ENCODE data around the gene HAPLN1.
"Not testable (repeated sequence)": the region's sequence is repeated elsewhere in the genome, so short reads cannot be mapped to it uniquely, and the experiment has no call there.

The HAPLN1 gene

DNA sequence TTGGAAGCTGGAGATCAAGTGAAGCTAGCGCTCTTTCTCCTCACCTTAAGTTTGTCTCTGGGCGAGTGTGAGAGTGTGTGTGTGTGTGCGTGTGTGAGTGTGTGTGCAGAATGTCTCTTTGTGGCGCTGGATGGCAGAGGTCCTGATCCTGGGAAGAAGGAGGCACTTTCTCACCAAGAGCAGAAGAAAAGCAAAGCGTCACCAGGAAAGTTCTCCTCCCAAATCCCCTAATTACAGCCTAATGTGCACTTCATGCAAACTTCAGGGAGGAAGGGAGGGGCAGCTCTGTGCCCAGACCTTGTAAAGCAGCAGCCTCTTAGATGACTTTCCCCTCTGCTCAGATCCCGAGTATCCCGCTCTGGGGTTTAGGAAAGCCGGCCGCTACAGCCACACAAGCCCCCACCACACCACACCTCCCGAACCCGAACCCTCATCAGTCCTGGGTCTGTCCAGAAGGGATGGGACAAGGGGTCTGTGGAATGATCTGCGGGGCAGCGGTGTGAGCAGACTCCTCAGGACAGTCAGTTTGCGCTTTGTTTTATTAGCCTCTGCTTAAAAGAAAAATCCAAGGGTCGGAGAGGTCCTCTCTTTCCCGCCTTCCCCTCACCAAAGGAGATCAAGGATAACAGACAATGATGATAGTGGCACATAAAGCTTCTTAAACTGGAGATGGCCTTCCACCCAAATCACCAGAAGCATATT, at the start of gene HAPLN1:
TSS of gene HAPLN1 (minus strand) at position 20 of the 702 bp plus-strand sequence. CDS start 47,332 bp downstream, outside the sequence.
- DNase-seq: no peak

GRCh38 chr5:83767409-83767992, 46.8 kb upstream of the HAPLN1 start:
- DNase-seq: no peak

DNA sequence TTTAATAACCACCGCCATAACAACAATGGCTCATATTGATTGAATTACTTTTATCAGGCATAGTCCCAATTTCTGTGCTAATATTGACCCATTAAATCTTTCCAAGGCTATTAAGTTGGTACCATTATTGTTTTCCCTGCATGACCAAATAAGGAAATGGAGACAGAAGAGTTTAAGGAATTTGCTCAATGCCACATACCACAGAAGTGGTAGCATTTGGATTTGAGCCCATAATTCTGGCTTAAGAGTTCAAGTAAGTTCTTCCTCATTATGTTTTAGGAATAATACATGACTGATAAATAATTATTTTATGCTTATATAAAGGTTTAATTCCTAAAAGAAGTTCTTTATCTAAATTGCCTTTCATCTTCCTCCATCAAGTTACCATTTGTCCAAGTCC, 43.4 kb upstream of the HAPLN1 start:
- no peak for DNase-seq

GRCh38 chr5:83760579-83760978, 39.9 kb upstream of the HAPLN1 start:
- no peak for DNase-seq

GRCh38 chr5:83752700-83753099, 32.0 kb upstream of the HAPLN1 start:
- DNase-seq: no peak

DNA sequence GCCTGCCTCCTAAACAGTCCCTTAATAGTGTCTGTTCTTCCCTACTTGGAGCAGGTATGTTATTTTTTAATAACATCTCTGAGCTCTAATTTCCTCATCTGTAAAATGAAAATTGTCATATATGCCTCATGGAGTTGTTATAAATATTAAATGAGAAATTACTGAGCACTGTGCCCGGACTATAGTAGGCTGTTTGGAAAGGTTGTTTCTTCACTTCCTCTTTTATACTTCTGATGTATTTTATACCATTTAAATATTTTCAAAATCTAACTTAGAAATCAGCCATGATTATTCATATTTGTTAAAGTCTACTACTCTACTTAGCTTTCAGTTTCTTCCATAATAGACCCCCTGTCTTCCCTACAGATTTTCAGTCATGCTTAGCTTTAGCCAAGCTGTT, 30.5 kb upstream of the HAPLN1 start:
- peak; percentile 10 to 28 for DNase-seq

DNA sequence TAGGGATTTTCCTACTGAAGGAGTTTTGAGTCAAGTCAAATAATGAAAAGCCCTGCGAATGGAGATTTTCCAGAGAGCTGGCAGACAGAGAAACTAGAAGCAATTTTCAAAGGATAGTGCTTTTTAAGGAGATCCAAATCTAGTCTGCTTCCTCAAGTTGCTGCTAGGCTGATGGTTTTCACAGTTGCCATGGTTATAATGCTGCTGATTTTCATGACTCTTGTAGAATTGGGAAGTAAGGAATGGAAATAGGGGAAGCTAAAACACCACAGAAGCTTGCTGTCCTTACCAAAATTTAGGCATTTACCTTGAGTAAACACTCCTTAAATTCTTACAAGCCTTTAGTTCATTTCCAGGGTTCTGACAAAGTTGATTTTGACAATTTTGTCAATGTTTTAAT, 30.1 kb upstream of the HAPLN1 start:
- DNase-seq: peak; percentile 35 to 56

GRCh38 chr5:83745816-83746215, 25.2 kb upstream of the HAPLN1 start:
- DNase-seq: no peak

DNA sequence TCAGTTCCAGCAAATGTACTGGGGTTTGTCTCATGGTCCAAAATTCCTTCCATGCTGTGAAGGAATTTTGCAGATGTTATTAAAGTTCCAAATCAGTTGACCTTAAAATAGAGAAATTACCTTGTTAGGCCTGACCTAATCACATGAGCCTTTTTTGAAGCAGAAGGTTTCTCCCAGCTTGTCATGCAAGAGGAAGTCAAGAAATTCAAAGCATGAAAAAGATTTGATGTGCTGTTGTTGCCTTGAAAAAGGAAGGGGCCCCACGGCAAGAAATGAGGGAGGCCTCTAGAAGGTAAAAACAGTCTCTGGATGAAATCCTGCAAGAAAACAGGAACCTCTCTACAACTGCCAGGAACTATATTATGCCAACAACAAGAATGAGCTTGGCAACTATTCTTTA, 24.2 kb upstream of the HAPLN1 start:
- DNase-seq: peak; percentile 3

GRCh38 chr5:83742089-83742488, 21.4 kb upstream of the HAPLN1 start:
- no peak for DNase-seq

DNA sequence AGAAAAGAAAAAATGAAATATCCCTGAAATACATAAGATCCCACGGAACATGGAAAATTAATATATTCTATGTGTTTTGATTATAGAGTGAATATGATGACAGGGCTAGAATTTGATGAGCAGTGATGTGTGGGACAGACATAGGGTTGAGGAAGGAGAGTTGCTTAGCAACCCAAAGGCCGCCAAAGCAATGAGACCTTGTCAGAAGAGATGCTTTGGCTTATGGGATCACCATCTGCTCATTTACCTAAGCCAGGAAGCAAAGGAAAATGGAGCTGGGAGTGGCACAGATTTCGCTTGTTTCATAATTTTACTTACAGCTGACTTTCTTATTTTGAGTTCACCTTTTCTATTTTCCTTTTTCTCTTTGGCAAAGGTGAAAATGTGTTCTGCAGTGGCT, 20.9 kb upstream of the HAPLN1 start:
- no peak for DNase-seq

- DNase-seq: no peak
Observed at GRCh38 chr5:83740741-83741140, 20.1 kb upstream of the HAPLN1 start.

- DNase-seq: not testable (repeated sequence)
Observed at GRCh38 chr5:83736169-83736568, 15.5 kb upstream of the HAPLN1 start.

DNA sequence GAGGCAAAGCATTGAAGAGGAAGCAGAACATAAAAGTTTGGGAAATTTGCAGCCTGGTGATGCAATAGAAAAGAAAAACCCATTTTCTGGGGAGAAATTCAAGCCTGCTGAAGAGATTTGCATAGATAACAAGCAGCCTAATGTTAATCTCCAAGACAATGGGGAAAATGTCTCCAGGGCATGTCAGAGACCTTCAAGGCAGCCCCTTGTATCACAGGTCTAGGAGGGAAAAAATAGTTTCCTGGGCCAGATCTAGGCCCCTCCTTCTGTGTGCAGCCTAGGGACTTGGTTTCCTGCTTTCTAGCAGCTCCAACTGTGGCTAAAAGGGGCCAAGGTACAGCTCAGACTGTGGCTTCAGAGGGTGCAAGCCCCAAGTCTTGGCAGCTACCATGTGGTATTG, 14.4 kb upstream of the HAPLN1 start:
- not testable (repeated sequence) for DNase-seq

GRCh38 chr5:83731638-83732037, 11.0 kb upstream of the HAPLN1 start:
- peak; percentile 13 to 31 for DNase-seq

GRCh38 chr5:83729362-83729761, 8.7 kb upstream of the HAPLN1 start:
- DNase-seq: no peak

GRCh38 chr5:83726912-83727311, 6.3 kb upstream of the HAPLN1 start:
- no peak for DNase-seq

GRCh38 chr5:83724935-83725334, 4.3 kb upstream of the HAPLN1 start:
- no peak for DNase-seq

DNA sequence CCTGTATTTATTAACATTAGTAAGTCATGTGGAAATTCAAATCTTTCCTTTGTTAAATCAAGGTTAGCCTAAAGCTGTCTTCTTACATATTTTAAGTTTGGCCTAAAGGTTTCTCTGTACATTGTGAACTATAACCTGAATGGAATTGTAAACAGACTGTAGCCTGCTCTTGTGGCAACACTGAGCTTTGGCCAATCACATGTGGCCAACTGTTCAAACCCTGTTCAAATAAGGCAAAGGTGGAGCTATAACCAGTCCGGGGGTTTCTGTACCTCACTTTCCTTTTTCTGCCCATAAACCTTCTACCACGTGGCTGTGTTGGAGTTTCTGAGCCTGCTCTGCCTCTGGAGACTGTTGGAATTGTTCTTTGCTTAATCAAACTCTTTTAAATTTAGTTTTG, 3.3 kb upstream of the HAPLN1 start:
- DNase-seq: no peak

GRCh38 chr5:83723031-83723430, 2.4 kb upstream of the HAPLN1 start:
- no peak for DNase-seq

DNA sequence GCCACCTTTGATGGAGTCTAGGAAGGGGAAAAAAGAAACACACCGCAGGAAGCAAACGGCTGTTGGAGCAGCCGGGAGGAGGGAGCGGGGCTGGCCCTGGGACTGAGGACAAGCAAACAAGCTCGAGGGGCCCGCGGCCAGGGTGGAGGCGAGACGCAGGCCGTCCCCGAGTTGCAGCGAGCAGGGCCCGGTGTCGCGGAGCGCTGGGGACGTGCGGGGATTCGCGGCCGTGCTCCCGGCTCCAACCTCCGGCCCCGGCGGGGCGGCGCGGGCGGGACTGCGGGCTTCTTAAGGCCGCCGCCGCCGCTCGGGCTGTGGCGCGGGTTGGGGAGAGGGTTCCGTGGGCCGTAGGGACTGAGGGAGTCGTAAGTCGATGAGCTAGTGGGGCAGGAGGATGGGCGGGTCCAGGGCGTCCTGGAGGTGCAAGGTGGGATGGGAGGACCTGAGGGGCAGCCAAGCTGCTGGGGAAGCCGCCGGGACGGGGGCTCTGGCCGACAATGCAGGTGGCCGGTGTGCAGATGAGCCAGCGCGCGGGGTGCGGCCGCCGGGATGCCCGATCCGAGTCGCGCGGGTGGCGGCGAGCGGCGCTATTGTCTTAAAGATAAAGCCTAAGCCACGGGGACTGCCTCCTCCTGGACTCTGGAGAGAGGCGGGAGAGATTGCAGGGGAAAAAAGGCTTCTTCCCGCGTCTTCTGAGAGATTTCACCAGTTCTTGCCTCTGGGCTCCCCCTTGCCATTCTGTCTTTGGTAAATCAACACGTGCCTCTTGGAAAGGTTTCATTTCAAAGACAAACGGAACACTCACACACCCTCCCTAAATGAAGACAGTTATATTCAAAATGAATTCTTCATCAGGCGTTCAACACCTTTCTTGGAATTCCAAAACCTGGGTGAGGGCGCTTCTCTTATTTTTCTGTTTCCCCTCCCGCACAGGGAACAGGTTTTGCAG, 1.6 kb upstream of the HAPLN1 start:
- no peak for DNase-seq

DNA sequence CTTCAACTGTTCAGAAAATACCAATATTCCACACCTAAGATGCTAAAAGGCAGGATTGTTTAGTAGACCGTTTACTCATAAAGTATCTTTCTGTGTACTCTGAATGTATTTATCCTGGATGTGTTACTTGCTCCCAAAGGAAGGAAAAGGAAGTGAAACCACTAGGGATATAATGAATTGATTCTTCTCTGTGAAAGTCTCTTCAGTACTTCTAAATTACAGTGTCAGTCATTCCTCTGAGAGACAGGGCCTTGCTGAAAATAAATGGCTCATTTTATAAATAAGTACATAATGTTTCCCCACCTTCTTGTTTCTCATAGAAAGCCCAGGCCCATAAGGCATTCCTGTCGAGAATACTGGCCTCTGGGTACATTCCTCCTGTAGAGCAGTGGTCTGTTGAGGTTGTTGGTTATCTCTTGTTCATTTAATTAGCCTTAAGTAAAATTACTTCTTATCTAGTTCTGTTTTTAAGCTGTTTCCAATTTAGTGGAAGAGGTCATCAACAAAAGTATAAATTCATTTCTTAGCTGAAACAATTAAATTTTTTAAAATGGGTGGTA, 1.6 kb downstream of the HAPLN1 start:
- DNase-seq: no peak

GRCh38 chr5:83718195-83718825, 2.3 kb downstream of the HAPLN1 start:
- DNase-seq: peak; percentile 60 to 67
